Large intestine (tissue), 3 donors: ENCODE data around the gene MIER2. TPM values are rescaled to one million over a fixed set of nuclear protein-coding genes. Genes with fewer than 3 reads are reported as not detected.

Experiments
- DNase-seq, 2 donors: peaks; one replicate each; pipeline versions ENCODE4 v3.0.0 to v3.0.0-alpha.2; 2013
- H3K27ac ChIP-seq: one replicate; pipeline ENCODE4 v1.5.1; 2013; ENCODE audit warnings: low read length
- H3K27me3 ChIP-seq: 2 replicates; pipeline ENCODE4 v1.6.1; 2013; ENCODE audit warnings: low read length; ENCODE audit not compliant: control insufficient read depth, insufficient read depth
- H3K36me3 ChIP-seq: 2 replicates; pipeline ENCODE4 v1.6.1; 2013; ENCODE audit warnings: low read length; ENCODE audit not compliant: control insufficient read depth, insufficient read depth
- H3K4me1 ChIP-seq: one replicate; pipeline ENCODE4 v1.6.1; 2013; ENCODE audit warnings: low read length; ENCODE audit not compliant: control insufficient read depth, insufficient read depth
- H3K4me3 ChIP-seq: one replicate; pipeline ENCODE4 v1.5.1; 2013; ENCODE audit warnings: low read length
- H3K9me3 ChIP-seq: one replicate; pipeline ENCODE4 v1.6.1; 2013; ENCODE audit warnings: mild to moderate bottlenecking, low read depth, low read length, moderate library complexity; ENCODE audit not compliant: control insufficient read depth
- WGBS: methylation state at CpG from one replicate; pipeline ENCODE4 v1.1.5; 2013; ENCODE audit warnings: low lambda C conversion rate; ENCODE audit not compliant: insufficient coverage; 5-methylcytosine and 5-hydroxymethylcytosine counted together
- polyA plus RNA-seq: library from polyadenylated mRNA; unstranded; fragments of 120-200 nt; gene quantifications from one replicate; pipeline ENCODE4 v1.2.1, GENCODE V29; 2013

Gene MIER2
- polyA plus RNA-seq, 1 donor: 21.0 TPM

DNA sequence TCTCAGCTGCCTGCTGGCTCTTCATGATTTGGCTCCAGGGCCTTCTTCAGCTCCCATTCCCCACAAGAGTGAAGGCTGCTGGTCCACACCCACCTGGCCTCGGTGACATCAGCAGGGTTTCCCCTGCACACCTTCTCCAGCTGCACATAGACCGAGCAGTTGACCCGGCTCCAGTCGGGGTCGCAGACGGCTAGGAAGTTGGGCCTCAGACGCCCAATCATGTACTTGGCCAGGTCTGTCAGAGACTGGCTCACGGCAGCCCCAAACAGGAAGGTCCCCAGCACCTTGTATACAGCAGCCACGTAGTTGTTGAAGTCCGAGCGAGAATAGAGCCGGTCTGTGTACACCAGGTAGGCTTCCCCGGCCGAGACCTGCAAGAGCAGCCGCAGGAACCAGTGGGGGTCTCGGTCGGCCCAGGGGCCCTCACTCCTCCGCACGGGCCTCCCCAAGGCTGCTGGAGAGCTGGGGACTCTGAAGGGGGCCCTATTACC is 57.2 kb downstream of the MIER2 start:
- Histone ChIP-seq H3K9me3 (peaks cover 6% of the 10 kb centered on the region), H3K4me1 (no peaks in the 10 kb centered on the region), H3K27me3 (peaks cover 18% of the 10 kb centered on the region), H3K36me3 (no peaks in the 10 kb centered on the region), H3K4me3 (no peak overlapping the region), H3K27ac (no peak overlapping the region)
- DNase-seq: no peak
- WGBS: no CpG with 5 or more reads among the region's 19 CpGs

DNA sequence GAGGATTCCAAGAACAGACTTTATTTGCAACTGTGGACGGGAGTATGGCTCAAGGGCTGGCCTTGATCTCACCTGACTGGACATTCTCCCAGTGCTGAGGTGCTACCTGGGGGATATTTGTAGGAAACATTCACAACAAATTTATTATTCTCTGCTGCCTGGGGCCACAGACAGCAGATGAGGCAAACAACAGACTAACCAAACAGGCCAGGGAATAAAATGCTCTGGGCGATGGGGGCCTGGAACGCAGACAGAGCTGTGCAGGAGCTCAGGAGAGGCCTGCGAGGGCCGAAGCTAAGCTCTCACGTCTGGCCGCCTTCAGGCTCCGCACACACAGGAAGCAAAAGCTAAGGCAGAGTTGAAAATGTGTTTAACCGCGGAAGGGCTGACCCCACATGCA is 61.2 kb downstream of the MIER2 start:
- H3K36me3 ChIP-seq: no peaks in the 10 kb centered on the region
- no peak overlapping the region for H3K27ac ChIP-seq
- peaks cover 4% of the 10 kb centered on the region for H3K27me3 ChIP-seq
- no peaks in the 10 kb centered on the region for H3K9me3 ChIP-seq
- WGBS: no CpG with 5 or more reads among the region's 10 CpGs
- H3K4me1 ChIP-seq: no peaks in the 10 kb centered on the region
- H3K4me3 ChIP-seq: no peak overlapping the region
- DNase-seq: no peak

DNA sequence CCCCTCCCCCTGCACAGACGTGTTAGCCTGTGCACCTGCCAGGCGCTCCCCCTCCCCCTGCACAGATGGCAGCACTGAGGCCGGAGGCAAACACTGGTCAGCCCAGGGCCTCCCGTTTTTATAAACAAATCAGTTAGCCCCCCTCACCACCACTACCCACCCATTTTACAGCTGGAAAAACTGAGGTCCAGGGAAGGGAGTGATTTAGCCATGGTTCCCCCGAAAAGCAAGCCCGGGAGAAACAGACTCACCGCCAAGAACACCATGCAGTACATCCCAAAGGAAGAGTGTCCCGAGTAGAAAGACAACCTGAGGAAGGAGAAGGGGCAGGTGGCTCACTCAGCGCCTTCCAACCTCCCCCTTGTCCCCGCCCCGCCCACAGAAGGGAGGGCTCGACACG is 62.1 kb downstream of the MIER2 start:
- Histone ChIP-seq H3K4me1 (no peaks in the 10 kb centered on the region), H3K27ac (no peak overlapping the region), H3K4me3 (no peak overlapping the region), H3K36me3 (no peaks in the 10 kb centered on the region), H3K9me3 (no peaks in the 10 kb centered on the region), H3K27me3 (peaks cover 7% of the 10 kb centered on the region)
- no peak for DNase-seq
- no CpG with 5 or more reads among the region's 13 CpGs for WGBS

DNA sequence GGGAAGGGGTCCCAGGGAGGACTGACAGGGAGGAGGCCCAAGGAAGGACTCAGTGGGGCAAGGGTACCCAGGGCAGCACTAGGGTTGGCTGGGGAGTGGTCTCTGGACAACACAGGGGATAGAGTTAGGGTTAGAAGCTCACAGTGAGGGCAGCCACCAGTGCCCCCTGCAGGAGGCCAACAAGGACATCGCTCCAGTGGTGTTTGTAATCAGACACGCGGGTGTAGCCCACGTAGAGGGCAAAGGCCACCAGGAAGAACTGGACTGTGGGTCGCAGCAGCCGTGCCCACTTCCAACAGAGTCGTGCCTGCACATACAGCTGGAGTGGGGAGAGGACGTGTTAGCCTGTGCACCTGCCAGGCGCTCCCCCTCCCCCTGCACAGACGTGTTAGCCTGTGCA is 62.6 kb downstream of the MIER2 start:
- Histone ChIP-seq H3K9me3 (no peaks in the 10 kb centered on the region), H3K27ac (no peak overlapping the region), H3K27me3 (peaks cover 7% of the 10 kb centered on the region), H3K36me3 (no peaks in the 10 kb centered on the region), H3K4me3 (no peak overlapping the region), H3K4me1 (no peaks in the 10 kb centered on the region)
- no peak for DNase-seq
- no CpG with 5 or more reads among the region's 10 CpGs for WGBS

DNA sequence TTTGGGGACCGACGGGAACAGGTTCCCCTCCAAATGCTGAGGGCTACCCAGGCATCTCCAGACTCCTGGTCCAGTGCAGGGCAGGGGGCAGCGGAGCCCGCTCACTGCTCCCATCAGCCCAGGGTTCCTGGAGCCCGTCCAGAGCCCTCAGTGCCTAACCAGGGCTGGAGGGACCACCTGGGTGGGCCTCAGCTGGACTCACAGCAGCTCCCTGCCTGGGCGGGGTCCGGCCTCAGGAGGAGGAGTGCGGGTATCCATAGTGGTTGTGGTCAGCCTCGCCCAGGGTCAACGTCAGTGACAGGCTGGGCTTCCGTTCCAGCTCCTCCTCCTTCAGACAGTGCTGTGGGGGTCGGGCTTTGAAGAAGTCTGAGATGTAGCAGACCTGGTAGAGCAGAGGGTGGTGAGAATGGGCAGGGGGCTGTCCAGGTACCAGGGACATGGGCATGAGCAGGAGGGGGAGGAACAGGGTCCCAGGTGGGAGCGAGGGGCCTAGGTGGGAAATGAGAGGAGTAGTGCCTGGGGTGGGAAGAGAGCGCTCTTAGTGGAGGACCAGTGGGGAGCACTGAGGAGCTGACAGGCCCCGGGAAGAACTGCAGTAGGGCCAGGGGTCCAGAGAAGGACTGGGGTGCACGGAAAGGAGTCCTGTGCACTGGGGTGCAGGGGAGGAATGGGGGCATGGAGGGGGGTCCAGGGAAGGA is 63.3 kb downstream of the MIER2 start:
- WGBS: no CpG with 5 or more reads among the region's 16 CpGs
- DNase-seq: no peak
- Histone ChIP-seq H3K9me3 (no peaks in the 10 kb centered on the region), H3K4me1 (no peaks in the 10 kb centered on the region), H3K36me3 (no peaks in the 10 kb centered on the region), H3K27me3 (peaks cover 7% of the 10 kb centered on the region), H3K4me3 (no peak overlapping the region), H3K27ac (no peak overlapping the region)

DNA sequence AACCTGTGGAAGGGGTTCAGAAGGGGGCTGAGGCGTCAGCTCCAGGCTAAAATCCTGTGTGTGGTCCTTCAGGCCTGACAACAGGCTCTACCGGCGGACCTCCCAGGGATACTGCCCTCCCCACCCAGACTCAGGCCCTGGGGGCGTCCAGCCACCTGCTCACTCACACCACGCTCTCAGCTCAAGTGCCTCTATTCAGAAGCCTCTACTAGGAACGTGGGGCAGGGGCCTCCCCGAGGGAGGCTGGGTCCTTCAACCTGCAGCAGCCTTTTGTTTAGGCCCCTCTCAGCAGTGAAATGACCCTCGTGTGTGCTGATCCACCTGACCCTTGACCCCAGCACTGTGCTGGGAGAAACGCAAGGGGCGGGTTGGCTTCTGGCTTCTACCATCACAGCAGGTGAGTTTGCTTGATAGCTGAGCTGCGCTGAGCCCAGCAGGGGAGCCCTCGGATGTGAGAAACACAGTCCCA is 64.0 kb downstream of the MIER2 start:
- H3K36me3 ChIP-seq: no peaks in the 10 kb centered on the region
- H3K27me3 ChIP-seq: peaks cover 7% of the 10 kb centered on the region
- H3K4me3 ChIP-seq: no peak overlapping the region
- H3K4me1 ChIP-seq: no peaks in the 10 kb centered on the region
- H3K27ac ChIP-seq: no peak overlapping the region
- WGBS: no CpG with 5 or more reads among the region's 12 CpGs
- DNase-seq: no peak
- H3K9me3 ChIP-seq: no peaks in the 10 kb centered on the region

DNA sequence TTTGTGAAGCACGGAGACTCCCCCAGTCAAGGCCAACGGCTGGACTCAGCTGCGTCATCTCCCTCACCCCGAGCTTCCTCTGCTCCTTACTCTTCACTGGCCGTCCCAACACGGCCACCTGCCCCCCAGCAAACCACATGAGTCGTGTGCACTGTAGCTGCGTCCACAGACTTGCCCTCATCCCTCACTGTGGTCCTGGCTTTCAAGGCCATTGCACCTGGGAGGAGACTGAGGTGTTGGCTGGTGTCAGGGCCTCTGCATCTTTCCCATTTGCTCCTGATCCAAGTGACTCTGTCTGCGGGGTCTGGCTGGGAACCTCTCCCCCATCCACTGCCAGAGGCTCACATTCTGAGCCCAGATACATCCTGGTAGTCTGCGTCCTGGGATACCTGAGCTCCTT is 64.9 kb downstream of the MIER2 start:
- WGBS: no CpG with 5 or more reads among the region's 10 CpGs
- Histone ChIP-seq H3K27me3 (peaks cover 7% of the 10 kb centered on the region), H3K36me3 (no peaks in the 10 kb centered on the region)

DNA sequence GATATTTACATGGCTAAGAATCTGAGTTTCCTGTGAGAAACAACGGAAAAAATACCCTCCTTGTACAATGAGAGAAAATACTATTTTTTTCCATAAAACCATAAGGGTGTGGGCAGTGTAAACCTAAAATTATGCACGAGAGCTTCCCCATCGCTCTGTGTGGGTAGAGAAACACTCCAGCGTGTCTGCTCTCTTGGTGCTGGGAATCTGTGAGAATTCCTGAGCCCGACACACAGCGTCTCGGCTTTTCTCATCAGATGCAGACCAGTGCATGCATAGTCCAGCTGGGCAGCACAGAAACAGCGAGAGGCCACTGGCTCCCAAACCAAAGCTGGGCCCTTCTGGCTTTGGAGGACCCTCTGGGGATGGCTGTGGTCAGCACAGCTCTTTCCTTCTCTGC is 65.4 kb downstream of the MIER2 start:
- Histone ChIP-seq H3K4me3 (no peak overlapping the region), H3K27me3 (peaks cover 7% of the 10 kb centered on the region), H3K4me1 (no peaks in the 10 kb centered on the region), H3K9me3 (no peaks in the 10 kb centered on the region), H3K36me3 (no peaks in the 10 kb centered on the region), H3K27ac (no peak overlapping the region)
- DNase-seq: no peak
- WGBS: no CpG with 5 or more reads among the region's 8 CpGs

More for the DNA sequence above, 64.9 kb downstream of the MIER2 start:
- H3K4me1 ChIP-seq: no peaks in the 10 kb centered on the region
- no peak for DNase-seq
- no peaks in the 10 kb centered on the region for H3K9me3 ChIP-seq
- H3K27ac ChIP-seq: no peak overlapping the region
- no peak overlapping the region for H3K4me3 ChIP-seq

DNA sequence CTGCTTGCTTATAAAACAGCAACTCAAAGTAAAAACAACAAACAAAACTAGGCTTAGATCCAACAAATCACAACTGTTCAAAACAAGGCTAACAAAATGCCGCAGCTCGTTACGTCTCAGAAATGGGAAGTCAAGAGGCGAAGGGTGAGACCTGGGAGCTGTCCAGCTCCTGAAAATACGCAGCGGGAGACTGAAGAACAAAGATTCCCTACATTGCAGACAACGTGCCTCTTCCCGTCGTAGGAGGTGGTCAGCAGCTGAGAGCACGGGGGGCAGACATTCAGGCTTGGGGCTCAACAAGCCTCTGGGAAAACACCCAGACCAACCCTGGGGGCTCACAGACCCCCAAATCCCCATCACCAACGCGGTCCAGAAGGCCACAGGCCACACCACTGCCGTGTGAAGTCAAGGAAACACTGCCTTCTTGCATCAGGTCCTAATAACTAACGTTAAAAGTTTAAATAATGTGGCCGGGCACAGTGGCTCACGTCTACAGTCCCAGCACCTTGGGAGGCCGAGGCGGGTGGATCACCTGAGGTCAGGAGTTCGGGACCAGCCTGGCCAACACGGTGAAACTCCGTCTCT is 66.9 kb downstream of the MIER2 start:
- Histone ChIP-seq H3K27ac (no peak overlapping the region), H3K9me3 (no peaks in the 10 kb centered on the region), H3K27me3 (peaks cover 7% of the 10 kb centered on the region), H3K4me3 (no peak overlapping the region), H3K4me1 (no peaks in the 10 kb centered on the region), H3K36me3 (no peaks in the 10 kb centered on the region)
- WGBS: no CpG with 5 or more reads among the region's 21 CpGs
- peak in 1 of 2 donors; percentile 31 for DNase-seq

DNA sequence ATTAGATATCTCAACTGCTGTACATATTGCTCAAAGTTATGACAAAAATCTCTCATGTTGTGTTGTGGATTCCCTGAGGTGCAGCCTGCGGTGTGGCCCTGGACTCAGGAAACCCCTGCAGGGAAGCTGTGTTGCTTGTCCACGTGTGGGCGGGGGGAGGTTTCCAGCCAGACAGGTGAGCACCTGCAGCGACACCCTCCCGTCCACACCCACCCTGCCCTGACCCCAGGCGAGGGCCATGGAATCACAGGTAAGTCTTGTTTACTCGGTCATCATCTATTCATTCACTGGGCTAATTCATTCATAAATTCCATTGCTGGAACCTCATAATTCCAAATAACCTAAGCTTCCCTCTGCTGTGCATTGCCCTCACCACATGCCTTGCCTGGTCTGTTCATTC is 67.5 kb downstream of the MIER2 start:
- Histone ChIP-seq H3K9me3 (no peaks in the 10 kb centered on the region), H3K4me1 (no peaks in the 10 kb centered on the region), H3K27ac (no peak overlapping the region), H3K27me3 (peaks cover 7% of the 10 kb centered on the region), H3K4me3 (no peak overlapping the region), H3K36me3 (no peaks in the 10 kb centered on the region)
- no CpG with 5 or more reads among the region's 7 CpGs for WGBS
- DNase-seq: no peak
